HCT116 (cell line): ENCODE data around the gene GNB1L. TPM values are rescaled to one million over a fixed set of nuclear protein-coding genes. Genes with fewer than 3 reads are reported as not detected.

Experiments used
- ATAC-seq: fragments of 200-7000 bp; cut with Tn5 transposase; 2 replicates; pipeline ENCODE4 v1.9.1; 2020; ENCODE audit warnings: mild to moderate bottlenecking, moderate library complexity
- BruUV-seq: library from RNA; stranded (reverse); fragments of 400-500 nt; replicated peaks from 2 replicates; lab custom pipeline; 2021; lab: Mats Ljungman, UMichigan
- CTCF ChIA-PET: fragments of 300-600 bp; sonication (Branson Sonifier 250); formaldehyde crosslinking; loops from one replicate; lab custom pipeline; 2021; ENCODE audit warnings: antibody characterized with exemption; lab: Charles Lee
- POLR2A ChIA-PET: fragments of 300-600, 350-600 bp; sonication (Branson Sonifier 250); formaldehyde crosslinking; loops from one replicate; lab custom pipeline; 2021; ENCODE audit warnings: antibody characterized with exemption; lab: Charles Lee
- RAD21 ChIA-PET, 2 experiments: fragments of 300-600 bp; sonication (Branson Sonifier 250); formaldehyde crosslinking; loops; one replicate each; lab custom pipeline; 2023; ENCODE audit warnings: low total read pairs in 2 of 2; ENCODE audit not compliant: uncharacterized antibody in 2 of 2, unreplicated experiment in 2 of 2, low non-redundant PET in 1 of 2; lab: Charles Lee
- DNase-seq: peaks from one replicate; pipeline ENCODE4 v3.0.0-alpha.2; 2010; ENCODE audit warnings: low read depth, low spot score
- H2AFZ ChIP-seq: fragments of 200-600 bp; shearing (Covaris generic), sonication (generic); 2 replicates; pipeline ENCODE4 v1.6.1; 2017; ENCODE audit warnings: low read depth, mixed run types, mixed read lengths, antibody characterized with exemption, low read length; ENCODE audit not compliant: poor library complexity, severe bottlenecking
- H3K27ac ChIP-seq: 2 replicates; pipeline ENCODE4 v1.5.1; 2012; ENCODE audit warnings: low read depth, low read length
- H3K27me3 ChIP-seq: fragments of 200-600 bp; sonication (generic); 2 replicates; pipeline ENCODE4 v1.6.1; 2016; ENCODE audit warnings: mixed run types, low read length, mixed read lengths; ENCODE audit not compliant: insufficient read depth
- H3K36me3 ChIP-seq, 2 experiments: fragments of 200-500 bp in 1 of 2; fragments of 200-600 bp in 1 of 2; sonication (Bioruptor generic) in 1 of 2; sonication (generic) in 1 of 2; 2 replicates each; pipeline versions ENCODE4 v1.5.1 to v1.6.1; 2014 to 2016; ENCODE audit warnings: low read length in 2 of 2, inconsistent platforms in 1 of 2, mixed read lengths in 1 of 2, mixed run types in 1 of 2; ENCODE audit not compliant: insufficient read depth in 2 of 2, control insufficient read depth in 1 of 2
- H3K4me1 ChIP-seq, 2 experiments: fragments of 200-600 bp in 1 of 2; sonication (generic) in 1 of 2; 2 replicates each; pipeline versions ENCODE4 v1.5.1 to v1.6.1; 2012 to 2017; ENCODE audit warnings: low read length in 2 of 2, inconsistent platforms in 1 of 2, mild to moderate bottlenecking in 1 of 2, mixed read lengths in 1 of 2, mixed run types in 1 of 2, moderate library complexity in 1 of 2; ENCODE audit not compliant: insufficient read depth in 2 of 2, control insufficient read depth in 1 of 2
- H3K4me2 ChIP-seq: fragments of 200-600 bp; sonication (generic); 2 replicates; pipeline ENCODE4 v1.6.1; 2017; ENCODE audit warnings: mixed run types, low read length, mixed read lengths
- H3K4me3 ChIP-seq, 2 experiments: fragments of 200-600 bp in 1 of 2; sonication (generic) in 1 of 2; replicated peaks in 1 of 2; 2 replicates each; pipeline ENCODE4 v1.5.1; 2011 to 2016; ENCODE audit warnings: low read length in 2 of 2, control low read depth in 1 of 2, low read depth in 1 of 2, mild to moderate bottlenecking in 1 of 2, mixed read lengths in 1 of 2, mixed run types in 1 of 2
- H3K79me2 ChIP-seq: fragments of 200-600 bp; sonication (generic); 2 replicates; pipeline ENCODE4 v1.6.1; 2017; ENCODE audit warnings: mild to moderate bottlenecking, mixed run types, low read length, moderate library complexity, mixed read lengths; ENCODE audit not compliant: insufficient read depth
- H3K9ac ChIP-seq: fragments of 200-600 bp; sonication (generic); 2 replicates; pipeline ENCODE4 v1.6.1; 2016; ENCODE audit warnings: low read length, mixed read lengths
- H3K9me2 ChIP-seq: fragments of 200-600 bp; sonication (generic), shearing (Covaris generic); 2 replicates; pipeline ENCODE4 v1.6.1; 2017; ENCODE audit warnings: mixed run types, mild to moderate bottlenecking, moderate library complexity; ENCODE audit not compliant: insufficient read depth
- H3K9me3 ChIP-seq, 2 experiments: fragments of 200-500 bp in 1 of 2; fragments of 200-600 bp in 1 of 2; sonication (Bioruptor generic) in 1 of 2; sonication (generic) in 1 of 2; 2 replicates each; pipeline ENCODE4 v1.6.1; 2014 to 2017; ENCODE audit warnings: low read length in 2 of 2, mixed read lengths in 2 of 2, inconsistent platforms in 1 of 2, low read depth in 1 of 2, mild to moderate bottlenecking in 1 of 2, mixed run types in 1 of 2, moderate library complexity in 1 of 2; ENCODE audit not compliant: control insufficient read depth in 1 of 2, insufficient read depth in 1 of 2
- H4K20me1 ChIP-seq: fragments of 200-600 bp; sonication (generic), shearing (Covaris generic); 2 replicates; pipeline ENCODE4 v1.6.1; 2017; ENCODE audit warnings: mixed run types, mild to moderate bottlenecking, moderate library complexity; ENCODE audit not compliant: insufficient read depth
- CBX3 ChIP-seq: IDR thresholded peaks from 2 replicates; pipeline ENCODE4 v1.6.1; 2012; ENCODE audit warnings: low read depth
- CEBPB ChIP-seq: IDR thresholded peaks from 2 replicates; pipeline ENCODE4 v1.6.1; 2012; ENCODE audit warnings: low read depth
- EGR1 ChIP-seq: IDR thresholded peaks from 2 replicates; pipeline ENCODE4 v1.6.1; 2012; ENCODE audit warnings: low read depth
- EZH2phosphoT487 ChIP-seq: fragments of 200-600 bp; IDR thresholded peaks from 2 replicates; pipeline ENCODE4 v1.6.1; 2018; ENCODE audit warnings: antibody characterized with exemption, borderline replicate concordance
- JUND ChIP-seq: IDR thresholded peaks from 2 replicates; pipeline ENCODE4 v1.6.1; 2012
- POLR2A ChIP-seq: IDR thresholded peaks from 2 replicates; pipeline ENCODE4 v1.7.0; 2011; ENCODE audit warnings: borderline replicate concordance; ENCODE audit not compliant: insufficient read depth, insufficient read length; ENCODE audit errors: extremely low read depth
- POLR2AphosphoS5 ChIP-seq: IDR thresholded peaks from 2 replicates; pipeline ENCODE4 v1.6.1; 2011; ENCODE audit warnings: mild to moderate bottlenecking, low read depth, low read length, moderate library complexity
- RAD21 ChIP-seq: IDR thresholded peaks from 2 replicates; pipeline ENCODE4 v1.6.1; 2012; ENCODE audit warnings: low read depth, mild to moderate bottlenecking
- YY1 ChIP-seq: IDR thresholded peaks from 2 replicates; pipeline ENCODE4 v1.6.1; 2011; ENCODE audit warnings: low read length, low read depth, moderate library complexity, mild to moderate bottlenecking; ENCODE audit not compliant: insufficient replicate concordance; ENCODE audit errors: extremely low read depth
- ZFX ChIP-seq: fragments of 450-650 bp; IDR thresholded peaks from 2 replicates; pipeline ENCODE4 v1.6.1; 2017
- intact Hi-C: fragments of 100-400 bp; cut with micrococcal nuclease; formaldehyde crosslinking; loops from 2 replicates; pipeline ENCODE4 v1.10.0; 2022
- total RNA-seq: library from RNA; stranded (reverse); gene quantifications from one replicate; pipeline ENCODE4 v1.2.1, GENCODE V29; 2021; ENCODE audit not compliant: unreplicated experiment
- TF ChIP-seq, protein P1 (sequence below): IDR thresholded peaks from 2 replicates; pipeline ENCODE4 v1.6.1; 2011; ENCODE audit warnings: mild to moderate bottlenecking, low read length, moderate library complexity; ENCODE audit not compliant: insufficient replicate concordance; ENCODE audit errors: extremely low read depth
- TF ChIP-seq, protein P2 (sequence below): IDR thresholded peaks from 2 replicates; pipeline ENCODE4 v1.6.1; 2012
- TF ChIP-seq, protein P3 (sequence below): IDR thresholded peaks from 2 replicates; pipeline ENCODE4 v1.6.1; 2012; ENCODE audit warnings: low read depth

GNB1L gene
- total RNA-seq, 1 experiment from 2014 or later = 12.1 TPM

DNA sequence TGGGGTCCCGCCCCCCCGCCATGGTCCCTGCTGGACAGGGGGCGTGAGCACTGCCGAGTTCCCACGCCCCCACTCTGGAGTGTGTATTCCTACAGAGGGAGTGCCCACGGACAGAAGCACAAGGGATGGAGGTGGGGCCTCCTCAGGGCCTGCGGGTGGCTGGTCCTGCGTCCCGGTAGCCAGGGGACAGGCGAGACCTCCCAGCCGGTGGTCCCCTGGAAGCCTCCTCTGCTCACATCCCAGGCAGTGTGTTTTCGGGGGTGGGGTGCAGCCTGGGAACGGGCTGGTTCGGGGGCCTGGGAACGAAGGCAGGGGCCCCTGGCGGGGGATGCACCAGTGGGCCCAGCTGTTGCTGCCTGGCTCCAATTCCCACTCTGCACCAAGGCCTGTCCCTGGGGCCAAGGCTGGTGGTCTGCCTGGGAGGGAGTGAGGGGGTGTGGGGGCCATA is 115.2 kb downstream of the GNB1L start:
- BruUV-seq = no TSS peak
- Histone ChIP-seq H3K9ac (no peak overlapping the region), H3K27me3 (no peaks in the 10 kb centered on the region), H4K20me1 (no peaks in the 10 kb centered on the region), H3K79me2 (no peaks in the 10 kb centered on the region), H2AFZ (no peak overlapping the region), H3K4me2 (no peak overlapping the region), H3K36me3 (no peaks in the 10 kb centered on the region), H3K9me3 (no peaks in the 10 kb centered on the region), H3K4me3 (no peak overlapping the region), H3K27ac (no peak overlapping the region), H3K4me1 (no peaks in the 10 kb centered on the region), H3K9me2 (no peaks in the 10 kb centered on the region)
- TF ChIP-seq CEBPB (no peak), CBX3 (no peak), POLR2A (no peak), POLR2AphosphoS5 (no peak), YY1 (no peak), EZH2phosphoT487 (no peak), ZFX (no peak), EGR1 (no peak), RAD21 (no peak), JUND (no peak)
- TF ChIP-seq, protein P1, sequence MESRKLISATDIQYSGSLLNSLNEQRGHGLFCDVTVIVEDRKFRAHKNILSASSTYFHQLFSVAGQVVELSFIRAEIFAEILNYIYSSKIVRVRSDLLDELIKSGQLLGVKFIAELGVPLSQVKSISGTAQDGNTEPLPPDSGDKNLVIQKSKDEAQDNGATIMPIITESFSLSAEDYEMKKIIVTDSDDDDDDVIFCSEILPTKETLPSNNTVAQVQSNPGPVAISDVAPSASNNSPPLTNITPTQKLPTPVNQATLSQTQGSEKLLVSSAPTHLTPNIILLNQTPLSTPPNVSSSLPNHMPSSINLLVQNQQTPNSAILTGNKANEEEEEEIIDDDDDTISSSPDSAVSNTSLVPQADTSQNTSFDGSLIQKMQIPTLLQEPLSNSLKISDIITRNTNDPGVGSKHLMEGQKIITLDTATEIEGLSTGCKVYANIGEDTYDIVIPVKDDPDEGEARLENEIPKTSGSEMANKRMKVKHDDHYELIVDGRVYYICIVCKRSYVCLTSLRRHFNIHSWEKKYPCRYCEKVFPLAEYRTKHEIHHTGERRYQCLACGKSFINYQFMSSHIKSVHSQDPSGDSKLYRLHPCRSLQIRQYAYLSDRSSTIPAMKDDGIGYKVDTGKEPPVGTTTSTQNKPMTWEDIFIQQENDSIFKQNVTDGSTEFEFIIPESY = no peak
- TF ChIP-seq, protein P2, sequence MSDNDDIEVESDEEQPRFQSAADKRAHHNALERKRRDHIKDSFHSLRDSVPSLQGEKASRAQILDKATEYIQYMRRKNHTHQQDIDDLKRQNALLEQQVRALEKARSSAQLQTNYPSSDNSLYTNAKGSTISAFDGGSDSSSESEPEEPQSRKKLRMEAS = no peak
- TF ChIP-seq, protein P3, sequence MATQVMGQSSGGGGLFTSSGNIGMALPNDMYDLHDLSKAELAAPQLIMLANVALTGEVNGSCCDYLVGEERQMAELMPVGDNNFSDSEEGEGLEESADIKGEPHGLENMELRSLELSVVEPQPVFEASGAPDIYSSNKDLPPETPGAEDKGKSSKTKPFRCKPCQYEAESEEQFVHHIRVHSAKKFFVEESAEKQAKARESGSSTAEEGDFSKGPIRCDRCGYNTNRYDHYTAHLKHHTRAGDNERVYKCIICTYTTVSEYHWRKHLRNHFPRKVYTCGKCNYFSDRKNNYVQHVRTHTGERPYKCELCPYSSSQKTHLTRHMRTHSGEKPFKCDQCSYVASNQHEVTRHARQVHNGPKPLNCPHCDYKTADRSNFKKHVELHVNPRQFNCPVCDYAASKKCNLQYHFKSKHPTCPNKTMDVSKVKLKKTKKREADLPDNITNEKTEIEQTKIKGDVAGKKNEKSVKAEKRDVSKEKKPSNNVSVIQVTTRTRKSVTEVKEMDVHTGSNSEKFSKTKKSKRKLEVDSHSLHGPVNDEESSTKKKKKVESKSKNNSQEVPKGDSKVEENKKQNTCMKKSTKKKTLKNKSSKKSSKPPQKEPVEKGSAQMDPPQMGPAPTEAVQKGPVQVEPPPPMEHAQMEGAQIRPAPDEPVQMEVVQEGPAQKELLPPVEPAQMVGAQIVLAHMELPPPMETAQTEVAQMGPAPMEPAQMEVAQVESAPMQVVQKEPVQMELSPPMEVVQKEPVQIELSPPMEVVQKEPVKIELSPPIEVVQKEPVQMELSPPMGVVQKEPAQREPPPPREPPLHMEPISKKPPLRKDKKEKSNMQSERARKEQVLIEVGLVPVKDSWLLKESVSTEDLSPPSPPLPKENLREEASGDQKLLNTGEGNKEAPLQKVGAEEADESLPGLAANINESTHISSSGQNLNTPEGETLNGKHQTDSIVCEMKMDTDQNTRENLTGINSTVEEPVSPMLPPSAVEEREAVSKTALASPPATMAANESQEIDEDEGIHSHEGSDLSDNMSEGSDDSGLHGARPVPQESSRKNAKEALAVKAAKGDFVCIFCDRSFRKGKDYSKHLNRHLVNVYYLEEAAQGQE = no peak
- no peak for DNase-seq
- ChIA-PET CTCF (interaction anchor here (3.5 kb wide), 1 partner anchor 9 kb away, joined by 14 read pairs; no protein-coding TSS in a partner anchor), POLR2A (no interaction called here), RAD21 (no interaction called here)
- intact Hi-C loops = no loop called here
- ATAC-seq = no peak
